PFSK-1 (cell line): ENCODE data around the gene RASGRP2.

Source experiments
- FOXP2 ChIP-seq: optimal IDR thresholded peaks from 2 replicates; pipeline ENCODE3; 2011; ENCODE audit warnings: borderline replicate concordance, control low read depth, inconsistent platforms; ENCODE audit not compliant: insufficient read depth; ENCODE audit errors: extremely low read length, extremely low read depth
- POLR2AphosphoS5 ChIP-seq: IDR thresholded peaks from 2 replicates; pipeline ENCODE4 v1.6.1; 2012; ENCODE audit warnings: low read depth, mild to moderate bottlenecking, control low read depth, low read length, moderate library complexity
- REST ChIP-seq, 2 experiments: IDR thresholded peaks; 2 replicates each; pipeline versions ENCODE4 v1.6.1 to v1.8.0; 2011 to 2012; ENCODE audit warnings: low read depth in 2 of 2, low read length in 2 of 2, control low read depth in 1 of 2, inconsistent platforms in 1 of 2, mild to moderate bottlenecking in 1 of 2, moderate library complexity in 1 of 2; ENCODE audit not compliant: insufficient read depth in 1 of 2
- SIN3A ChIP-seq: IDR thresholded peaks from 2 replicates; pipeline ENCODE4 v1.6.1; 2012; ENCODE audit warnings: mild to moderate bottlenecking, low read length, moderate library complexity, borderline replicate concordance; ENCODE audit not compliant: insufficient read depth

GRCh38 chr11:64747961-64748665 lies 4.2 kb upstream of the RASGRP2 start:
- TF ChIP-seq POLR2AphosphoS5, result no peak
- no peak for TF ChIP-seq REST (IDR thresholded peaks at IDR 0.05; ENCODE audit: insufficient read depth in 1 of 2, low read depth in 2 of 2, low read length in 2 of 2)
- no peak for TF ChIP-seq FOXP2
- TF ChIP-seq SIN3A, result no peak
